ENCODE results near the gene STAT5A. TPM values are rescaled to one million over a fixed set of nuclear protein-coding genes. Genes with fewer than 3 reads are reported as not detected.

The STAT5A gene
- total and polyA plus RNA-seq, 9 of the 15 experiments (the other 6 are each of a cell fraction or from before 2014, with no cell fraction given): 79.9 to 415 (median 196) TPM

GRCh38 chr17:42276609-42277341 lies 11.5 kb upstream of the STAT5A start (continued):
- TF ChIP-seq TEAD1 (CRISPR knock-in tag; IDR thresholded peaks at IDR 0.05) (peak in 1 of 2 experiments; percentile 51; a peak in 1 of 4 replicates), ZNF3 (CRISPR knock-in tag; IDR thresholded peaks at IDR 0.05) (no peak), TCF7 (IDR thresholded peaks at IDR 0.05; ENCODE audit: borderline replicate concordance) (no peak), ARNT (IDR thresholded peaks at IDR 0.05) (peak in 1 of 2 experiments; percentile 30; a peak in 1 of 4 replicates), NR1H2 (CRISPR knock-in tag; IDR thresholded peaks at IDR 0.05) (no peak), PTTG1 (tag; IDR thresholded peaks at IDR 0.05; ENCODE audit: low read depth) (no peak), MGA (IDR thresholded peaks at IDR 0.05) (peak; percentile 59), DLX4 (CRISPR knock-in tag; IDR thresholded peaks at IDR 0.05) (no peak), PBX2 (CRISPR knock-in tag; IDR thresholded peaks at IDR 0.05; ENCODE audit: low read depth) (no peak), PBX2 (tag; conservative IDR thresholded peaks at IDR 0.05; ENCODE audit: low read depth) (no peak), LEF1 (IDR thresholded peaks at IDR 0.05) (peak; percentile 26; the same call in 1 of the 2 replicates), MCM3 (IDR thresholded peaks at IDR 0.05) (no peak), ZNF436 (CRISPR knock-in tag; IDR thresholded peaks at IDR 0.05) (no peak), DPF2 (IDR thresholded peaks at IDR 0.05) (peak; percentile 90), PHB (CRISPR knock-in tag; IDR thresholded peaks at IDR 0.05) (no peak)

Data from K562 (cell line).